ENCODE results near the gene KLF16.

KLF16 gene

GRCh38 chr19:1805401-1806183 lies 57.8 kb downstream of the KLF16 start:
- no peak for DNase-seq

GRCh38 chr19:1804858-1805257 lies 58.5 kb downstream of the KLF16 start:
- no peak for DNase-seq
